OCI-LY1 (cell line): ENCODE results near the gene KAT7.

Experiments
- H2AFZ ChIP-seq: fragments of 200-600 bp; sonication (generic), shearing (Covaris generic); 2 replicates; pipeline ENCODE4 v1.6.0; 2014; ENCODE audit warnings: antibody characterized with exemption, mild to moderate bottlenecking, low read length
- H3F3A ChIP-seq: fragments of 200-600 bp; sonication (generic), shearing (Covaris generic); 2 replicates; pipeline ENCODE4 v1.6.0; 2014; ENCODE audit warnings: mild to moderate bottlenecking, antibody characterized with exemption, low read length, moderate library complexity; ENCODE audit not compliant: insufficient read depth
- H3K27ac ChIP-seq: fragments of 200-600 bp; sonication (generic); 2 replicates; pipeline ENCODE4 v1.5.1; 2014; ENCODE audit warnings: low read length, mixed run types, mild to moderate bottlenecking, low read depth; ENCODE audit not compliant: poor library complexity, severe bottlenecking
- H3K27me3 ChIP-seq: fragments of 200-600 bp; sonication (generic); 2 replicates; pipeline ENCODE4 v1.6.0; 2014; ENCODE audit warnings: antibody characterized with exemption, mild to moderate bottlenecking, low read length, moderate library complexity; ENCODE audit not compliant: insufficient read depth
- H3K36me3 ChIP-seq: fragments of 200-600 bp; sonication (generic); 2 replicates; pipeline ENCODE4 v1.6.1; 2014; ENCODE audit warnings: mild to moderate bottlenecking, antibody characterized with exemption, low read length, moderate library complexity, mixed read lengths; ENCODE audit not compliant: insufficient read depth
- H3K4me1 ChIP-seq: fragments of 200-600 bp; sonication (generic); 2 replicates; pipeline ENCODE4 v1.5.1; 2014; ENCODE audit warnings: mild to moderate bottlenecking, low read length, moderate library complexity; ENCODE audit not compliant: insufficient read depth, severe bottlenecking
- H3K4me2 ChIP-seq: fragments of 200-600 bp; sonication (generic), shearing (Covaris generic); 2 replicates; pipeline ENCODE4 v1.6.1; 2014; ENCODE audit warnings: low read length
- H3K4me3 ChIP-seq: fragments of 200-600 bp; sonication (generic); 2 replicates; pipeline ENCODE4 v1.5.1; 2014; ENCODE audit warnings: low read length, low read depth, mild to moderate bottlenecking, mixed read lengths; ENCODE audit not compliant: poor library complexity, severe bottlenecking
- H3K79me2 ChIP-seq: fragments of 200-600 bp; shearing (Covaris generic); 2 replicates; pipeline ENCODE4 v1.6.1; 2016; ENCODE audit warnings: mixed run types, low read length, mixed read lengths; ENCODE audit not compliant: insufficient read depth
- H3K9ac ChIP-seq: fragments of 200-600 bp; sonication (generic), shearing (Covaris generic); 2 replicates; pipeline ENCODE4 v1.6.1; 2014; ENCODE audit warnings: mild to moderate bottlenecking, low read length, mixed read lengths
- H3K9me2 ChIP-seq: fragments of 200-600 bp; sonication (generic), shearing (Covaris generic); 2 replicates; pipeline ENCODE4 v1.6.1; 2014; ENCODE audit warnings: low read depth, mild to moderate bottlenecking, low read length, mixed read lengths
- H3K9me3 ChIP-seq: fragments of 200-600 bp; shearing (Covaris generic); 2 replicates; pipeline ENCODE4 v1.6.1; 2014; ENCODE audit warnings: low read length, mixed read lengths
- H4K20me1 ChIP-seq: fragments of 200-600 bp; sonication (generic), shearing (Covaris generic); 2 replicates; pipeline ENCODE4 v1.6.0; 2016; ENCODE audit warnings: mild to moderate bottlenecking, low read length; ENCODE audit not compliant: insufficient read depth
- EZH2 ChIP-seq: fragments of 200-600 bp; sonication (generic), shearing (Covaris generic); IDR thresholded peaks from 2 replicates; pipeline ENCODE4 v1.8.0; 2017; ENCODE audit warnings: borderline replicate concordance, mixed run types, mild to moderate bottlenecking, antibody characterized with exemption, low read length, moderate library complexity, mixed read lengths
- TF ChIP-seq, protein P1 (sequence below): fragments of 200-600 bp; sonication (generic), shearing (Covaris generic); IDR thresholded peaks from 2 replicates; pipeline ENCODE4 v1.5.1; 2017; ENCODE audit warnings: mild to moderate bottlenecking, antibody characterized with exemption, low read length, moderate library complexity, mixed read lengths

The KAT7 gene

DNA sequence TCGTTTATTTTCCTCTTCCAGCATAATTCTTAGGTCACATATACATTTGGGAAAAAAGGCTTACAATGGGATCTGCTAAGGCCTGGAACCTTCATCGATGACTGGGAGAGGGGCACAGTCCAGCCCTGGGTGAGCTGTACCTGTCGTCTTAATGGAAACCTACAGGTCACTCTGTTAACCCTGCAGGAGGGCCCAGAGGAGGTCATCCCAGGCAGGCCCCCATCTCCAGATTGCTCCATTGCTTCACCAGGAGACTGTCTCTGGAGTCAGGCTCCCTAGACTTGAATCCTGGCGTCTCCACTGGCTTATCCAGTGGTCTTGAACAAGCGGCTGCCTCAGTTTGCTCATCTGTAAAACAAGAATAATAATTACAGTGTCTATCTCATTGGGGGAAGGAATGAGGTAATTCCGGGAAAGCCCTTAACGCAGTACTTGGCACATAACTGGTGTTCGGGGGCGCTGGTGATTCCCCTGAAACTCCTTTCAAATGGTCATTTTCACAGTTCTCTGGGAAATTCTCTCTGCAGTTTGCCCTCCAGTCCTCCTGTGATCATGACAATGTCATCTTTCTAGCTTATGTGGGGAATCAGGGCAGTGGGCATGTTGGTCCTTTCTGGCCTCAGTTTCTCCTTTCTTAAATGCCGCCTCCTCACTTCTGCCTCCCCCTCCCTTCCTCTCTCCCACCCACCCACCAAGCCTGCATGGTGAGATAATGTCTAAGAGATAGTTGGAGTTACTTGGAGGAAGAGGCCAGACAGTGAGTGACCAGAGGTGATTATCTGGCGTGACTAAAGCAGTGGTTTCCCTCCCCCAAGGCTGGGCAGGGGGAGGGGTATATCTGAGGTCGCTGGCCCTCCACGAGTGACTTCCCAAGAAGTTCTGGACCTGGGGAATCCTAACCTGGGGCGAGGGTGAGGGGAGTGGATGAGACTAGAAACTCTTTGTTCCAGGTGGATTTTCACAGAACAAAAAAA lies 90.7 kb downstream of the KAT7 start:
- Histone ChIP-seq H3K4me2 (no peak overlapping the region), H3K27me3 (peaks cover 9% of the 10 kb centered on the region; the same call in 1 of the 2 replicates), H3K9me3 (no peaks in the 10 kb centered on the region), H4K20me1 (no peaks in the 10 kb centered on the region), H3K4me3 (no peak overlapping the region), H3K79me2 (no peaks in the 10 kb centered on the region), H3K9me2 (no peaks in the 10 kb centered on the region), H3K27ac (no peak overlapping the region), H3K36me3 (no peaks in the 10 kb centered on the region), H3K4me1 (no peaks in the 10 kb centered on the region), H3K9ac (no peak overlapping the region), H2AFZ (no peak overlapping the region), H3F3A (no peaks in the 10 kb centered on the region)
- no peak for TF ChIP-seq EZH2
- TF ChIP-seq, protein P1, sequence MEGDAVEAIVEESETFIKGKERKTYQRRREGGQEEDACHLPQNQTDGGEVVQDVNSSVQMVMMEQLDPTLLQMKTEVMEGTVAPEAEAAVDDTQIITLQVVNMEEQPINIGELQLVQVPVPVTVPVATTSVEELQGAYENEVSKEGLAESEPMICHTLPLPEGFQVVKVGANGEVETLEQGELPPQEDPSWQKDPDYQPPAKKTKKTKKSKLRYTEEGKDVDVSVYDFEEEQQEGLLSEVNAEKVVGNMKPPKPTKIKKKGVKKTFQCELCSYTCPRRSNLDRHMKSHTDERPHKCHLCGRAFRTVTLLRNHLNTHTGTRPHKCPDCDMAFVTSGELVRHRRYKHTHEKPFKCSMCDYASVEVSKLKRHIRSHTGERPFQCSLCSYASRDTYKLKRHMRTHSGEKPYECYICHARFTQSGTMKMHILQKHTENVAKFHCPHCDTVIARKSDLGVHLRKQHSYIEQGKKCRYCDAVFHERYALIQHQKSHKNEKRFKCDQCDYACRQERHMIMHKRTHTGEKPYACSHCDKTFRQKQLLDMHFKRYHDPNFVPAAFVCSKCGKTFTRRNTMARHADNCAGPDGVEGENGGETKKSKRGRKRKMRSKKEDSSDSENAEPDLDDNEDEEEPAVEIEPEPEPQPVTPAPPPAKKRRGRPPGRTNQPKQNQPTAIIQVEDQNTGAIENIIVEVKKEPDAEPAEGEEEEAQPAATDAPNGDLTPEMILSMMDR: no peak

DNA sequence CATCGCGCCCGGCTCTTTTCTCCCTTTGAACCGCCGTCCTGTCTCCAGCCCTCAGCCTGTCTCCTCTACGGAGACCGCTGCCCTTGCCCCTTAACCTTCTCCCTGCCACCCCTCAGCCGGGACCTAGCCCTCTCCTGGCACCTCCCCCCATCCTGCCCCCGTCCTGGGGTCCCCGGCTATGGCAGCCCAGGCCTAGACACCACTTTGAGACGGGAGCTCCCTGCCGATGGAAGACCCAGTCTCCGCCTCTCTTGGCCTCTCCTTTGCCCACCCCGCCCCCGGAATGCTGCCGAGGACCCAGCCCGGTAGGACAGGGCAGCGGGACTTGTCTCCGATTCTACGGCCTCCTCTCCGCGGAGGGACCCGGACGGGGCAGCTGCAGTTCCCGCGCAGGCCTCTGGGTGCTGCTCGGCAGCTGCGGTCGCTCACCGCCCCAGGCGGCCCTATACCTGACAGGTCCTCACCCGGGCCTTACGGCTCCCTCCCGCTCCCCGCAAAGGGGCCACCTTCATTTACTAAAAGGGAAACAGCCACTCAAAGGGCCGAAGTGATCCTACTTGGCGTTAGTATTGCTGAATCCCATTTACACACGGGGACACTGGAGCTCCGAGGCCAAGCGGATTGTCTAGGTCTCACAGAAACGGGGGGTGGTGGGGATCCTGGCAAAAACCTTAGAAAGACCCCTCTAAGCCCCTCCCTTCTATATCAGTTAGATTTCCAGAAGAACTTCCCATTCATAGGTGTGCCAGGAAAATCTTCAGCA lies 92.0 kb downstream of the KAT7 start:
- H3K9ac ChIP-seq: no peak overlapping the region
- peaks cover 9% of the 10 kb centered on the region; the same call in 1 of the 2 replicates for H3K27me3 ChIP-seq
- H3K36me3 ChIP-seq: no peaks in the 10 kb centered on the region
- H3F3A ChIP-seq: no peaks in the 10 kb centered on the region
- no peaks in the 10 kb centered on the region for H3K9me2 ChIP-seq
- H4K20me1 ChIP-seq: no peaks in the 10 kb centered on the region
- no peaks in the 10 kb centered on the region for H3K4me1 ChIP-seq
- H2AFZ ChIP-seq: no peak overlapping the region
- TF ChIP-seq EZH2: no peak
- TF ChIP-seq, protein P1: peak; percentile 84
- no peaks in the 10 kb centered on the region for H3K79me2 ChIP-seq
- no peak overlapping the region for H3K4me3 ChIP-seq
- H3K4me2 ChIP-seq: no peak overlapping the region
- no peaks in the 10 kb centered on the region for H3K9me3 ChIP-seq
- no peak overlapping the region for H3K27ac ChIP-seq

DNA sequence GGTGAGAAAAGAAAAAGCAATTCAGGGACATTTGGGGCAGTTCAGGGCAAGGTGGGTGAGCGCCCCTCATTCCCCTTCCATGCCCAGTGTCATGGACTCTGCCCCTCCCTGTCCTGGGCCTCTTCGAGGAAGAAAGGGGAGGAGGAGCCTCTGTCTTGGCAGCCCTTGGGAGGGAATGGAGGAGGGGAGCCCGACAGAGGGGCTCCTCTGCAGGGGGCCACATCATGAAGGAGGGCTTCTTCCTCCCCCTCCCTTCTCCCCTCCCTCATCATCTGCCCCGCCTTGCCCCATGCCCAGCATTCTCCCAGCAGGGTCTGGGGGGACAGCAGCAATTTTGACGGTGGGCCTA lies 92.5 kb downstream of the KAT7 start:
- no peak overlapping the region for H3K27ac ChIP-seq
- no peaks in the 10 kb centered on the region for H3K9me2 ChIP-seq
- H3K9ac ChIP-seq: no peak overlapping the region
- no peaks in the 10 kb centered on the region for H3K79me2 ChIP-seq
- no peak overlapping the region for H2AFZ ChIP-seq
- H3K9me3 ChIP-seq: no peaks in the 10 kb centered on the region
- TF ChIP-seq, protein P1: no peak
- TF ChIP-seq EZH2: no peak
- no peaks in the 10 kb centered on the region for H3K36me3 ChIP-seq
- no peak overlapping the region for H3K4me3 ChIP-seq
- no peak overlapping the region for H3K4me2 ChIP-seq
- H3K27me3 ChIP-seq: 0 out of 2 replicates have a peak, but pooled peaks cover 9% of the 10 kb centered on the region
- no peaks in the 10 kb centered on the region for H3K4me1 ChIP-seq
- no peaks in the 10 kb centered on the region for H4K20me1 ChIP-seq
- H3F3A ChIP-seq: no peaks in the 10 kb centered on the region
